ENCODE results near the gene APBB3. TPM values are rescaled to one million over a fixed set of nuclear protein-coding genes. Genes with fewer than 3 reads are reported as not detected.

The APBB3 gene
- total RNA-seq, 4 donors from 2014 or later: 43.7 to 70.8 (median 48.4) TPM

GRCh38 chr5:140547508-140548299 lies 16.7 kb downstream of the APBB3 start, which contains the start of gene EIF4EBP3:
Gene EIF4EBP3 (plus strand): TSS chr5:140547662. CDS start chr5:140547738, 76 bp downstream.
- peaks cover 2 to 61% (median 8%) of the 10 kb centered on the region in 3 donors for H3K36me3 ChIP-seq
- peak; percentile 69 to 93 for TF ChIP-seq POLR2A (IDR thresholded peaks at IDR 0.05)
- peak; percentile 52 to 96 for TF ChIP-seq EP300 (IDR thresholded peaks at IDR 0.05)
- TF ChIP-seq CTCF (IDR thresholded peaks at IDR 0.05): peak; percentile 56 to 97 (median 64)
- H3K27me3 ChIP-seq: no peaks in the 10 kb centered on the region
- peak; percentile 94 to 97 for DNase-seq (ENCODE audit: low spot score in 2 of 2)
- H3K27ac ChIP-seq: peak within 1 kb of the TSS; percentile 95 to 99 (median 99)
- H3K9me3 ChIP-seq: no peaks in the 10 kb centered on the region
- 0 to 1% methylated on average over 22 to 37 of the region's 52 CpGs for WGBS, 2 donors
- peak within 1 kb of the TSS; percentile 42 to 71 (median 64) for H3K4me3 ChIP-seq
- H3K4me1 ChIP-seq: peaks cover 3 to 32% (median 24%) of the 10 kb centered on the region in 4 donors

- DNase-seq (ENCODE audit: low spot score in 2 of 2): no peak
- H3K4me3 ChIP-seq: peak overlapping the region; percentile 19 to 71 (median 55)
- 44 to 55% methylated on average over 13 of the region's 13 CpGs for WGBS, 2 donors
These were observed 17.4 kb downstream of the APBB3 start for GRCh38 chr5:140546851-140547507.

GRCh38 chr5:140545606-140546005 lies 18.8 kb downstream of the APBB3 start:
- H3K36me3 ChIP-seq: peaks cover 2 to 64% (median 5%) of the 10 kb centered on the region in 3 donors
- TF ChIP-seq CTCF (IDR thresholded peaks at IDR 0.05): no peak
- H3K4me3 ChIP-seq: no peak overlapping the region
- no peak overlapping the region for H3K27ac ChIP-seq
- H3K27me3 ChIP-seq: no peaks in the 10 kb centered on the region
- peaks cover 3 to 32% (median 24%) of the 10 kb centered on the region in 4 donors for H3K4me1 ChIP-seq
- DNase-seq (ENCODE audit: low spot score in 2 of 2): no peak
- WGBS, 2 donors: 95 to 97% methylated on average over 10 of the region's 10 CpGs
- H3K9me3 ChIP-seq: no peaks in the 10 kb centered on the region

More at GRCh38 chr5:140546851-140547507, 17.4 kb downstream of the APBB3 start:
- H3K9me3 ChIP-seq: no peaks in the 10 kb centered on the region
- H3K36me3 ChIP-seq: peaks cover 2 to 64% (median 8%) of the 10 kb centered on the region in 3 donors
- peaks cover 3 to 32% (median 24%) of the 10 kb centered on the region in 4 donors for H3K4me1 ChIP-seq
- no peaks in the 10 kb centered on the region for H3K27me3 ChIP-seq
- TF ChIP-seq POLR2A (IDR thresholded peaks at IDR 0.05) (no peak), EP300 (IDR thresholded peaks at IDR 0.05) (no peak), CTCF (IDR thresholded peaks at IDR 0.05) (no peak)
- H3K27ac ChIP-seq: peak overlapping the region; percentile 95 to 99 (median 99)

GRCh38 chr5:140544986-140545385 lies 19.4 kb downstream of the APBB3 start:
- Histone ChIP-seq H3K4me3 (no peak overlapping the region), H3K27me3 (no peaks in the 10 kb centered on the region), H3K36me3 (peaks cover 0 to 64% (median 2%) of the 10 kb centered on the region in 3 donors), H3K27ac (no peak overlapping the region), H3K9me3 (no peaks in the 10 kb centered on the region), H3K4me1 (peaks cover 3 to 29% (median 24%) of the 10 kb centered on the region in 4 donors)
- no peak for DNase-seq (ENCODE audit: low spot score in 2 of 2)
- 92 to 95% methylated on average over 7 of the region's 7 CpGs for WGBS, 2 donors
- TF ChIP-seq EP300 (IDR thresholded peaks at IDR 0.05): no peak
- TF ChIP-seq POLR2A (IDR thresholded peaks at IDR 0.05): no peak
- TF ChIP-seq CTCF (IDR thresholded peaks at IDR 0.05): no peak

GRCh38 chr5:140542972-140543371 lies 21.4 kb downstream of the APBB3 start:
- H3K27me3 ChIP-seq: no peaks in the 10 kb centered on the region
- DNase-seq (ENCODE audit: low spot score in 2 of 2): no peak
- WGBS, 2 donors: 80 to 83% methylated on average over 5 of the region's 5 CpGs
- TF ChIP-seq CTCF (IDR thresholded peaks at IDR 0.05) (no peak), POLR2A (IDR thresholded peaks at IDR 0.05) (no peak), EP300 (IDR thresholded peaks at IDR 0.05) (no peak)
- peaks cover 0 to 72% (median 2%) of the 10 kb centered on the region in 3 donors for H3K36me3 ChIP-seq
- no peaks in the 10 kb centered on the region for H3K9me3 ChIP-seq
- no peak overlapping the region for H3K4me3 ChIP-seq
- no peak overlapping the region for H3K27ac ChIP-seq
- peaks cover 3 to 10% (median 8%) of the 10 kb centered on the region in 4 donors for H3K4me1 ChIP-seq

Data from tibial nerve (tissue), 4 donors.